GM18498 (cell line): ENCODE data around the gene E2F3.

Experiments
- ATAC-seq: cut with Tn5 transposase; IDR thresholded peaks from one replicate; pipeline ENCODE4 v1.9.1; 2021; ENCODE audit warnings: mild to moderate bottlenecking, moderate library complexity; ENCODE audit not compliant: unreplicated experiment

E2F3 gene

GRCh38 chr6:20432692-20433091 lies 31.0 kb downstream of the E2F3 start:
- no peak for ATAC-seq

- no peak for ATAC-seq
Observed at GRCh38 chr6:20433321-20433720, 31.6 kb downstream of the E2F3 start.

- ATAC-seq, result no peak
Observed at GRCh38 chr6:20433929-20434328, 32.2 kb downstream of the E2F3 start.

DNA sequence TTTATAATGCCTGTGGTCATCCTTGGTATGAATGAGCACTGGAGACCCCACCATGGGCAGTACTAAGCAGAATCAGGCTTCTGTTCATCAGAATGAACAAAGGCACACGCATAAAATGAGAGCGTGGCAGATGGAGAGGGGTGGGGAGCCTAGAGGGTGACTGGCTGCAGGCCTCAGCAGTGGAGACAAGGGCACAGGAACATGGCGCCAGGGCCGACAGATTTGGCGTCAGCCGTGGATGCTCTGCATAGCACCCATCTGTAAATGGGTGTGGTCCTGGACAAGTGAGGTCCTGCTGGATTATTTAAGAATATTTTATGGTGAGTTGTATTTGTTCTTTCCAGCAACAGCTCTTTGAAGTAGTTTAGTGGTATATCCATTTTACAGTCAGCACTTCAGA lies 33.1 kb downstream of the E2F3 start:
- ATAC-seq, result no peak

DNA sequence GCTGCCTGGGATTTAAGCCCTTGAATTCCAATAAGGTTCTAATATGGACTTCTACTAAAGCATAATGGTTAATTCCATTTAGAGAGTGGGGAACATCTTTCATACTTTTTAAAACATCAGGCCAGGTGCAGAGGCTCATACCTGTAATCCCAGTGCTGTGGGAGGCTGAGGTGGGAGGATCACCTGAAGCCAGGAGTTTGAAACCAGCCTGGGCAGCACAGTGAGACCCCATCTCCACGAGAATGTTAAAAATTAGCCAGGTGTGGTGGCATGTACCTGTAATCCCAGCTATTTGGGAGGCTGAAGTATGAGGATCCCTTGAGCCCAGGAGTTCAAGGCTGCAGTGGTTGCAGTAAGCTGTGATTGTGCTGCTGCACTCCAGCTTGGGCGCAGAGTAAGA lies 35.0 kb downstream of the E2F3 start:
- no peak for ATAC-seq

DNA sequence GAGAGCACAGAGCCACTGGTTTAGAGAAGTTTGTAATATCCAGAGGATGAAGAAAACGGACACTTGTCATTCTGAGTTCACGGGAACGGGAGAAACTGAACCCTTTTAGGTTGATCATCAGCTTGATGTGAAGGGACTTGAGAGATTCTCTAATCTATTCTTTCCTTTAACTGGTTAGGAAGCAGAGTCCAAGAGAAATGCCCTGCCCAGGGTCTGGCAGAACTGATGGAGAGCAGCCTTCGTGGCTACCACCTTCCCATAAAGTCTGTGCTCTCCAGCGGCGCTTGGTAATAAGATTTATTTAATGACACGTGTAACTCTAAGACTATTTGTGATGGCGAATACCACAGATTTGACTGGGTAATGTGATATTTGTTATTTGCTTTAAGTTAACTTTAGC lies 36.0 kb downstream of the E2F3 start:
- ATAC-seq, result no peak

GRCh38 chr6:20438462-20439070 lies 36.9 kb downstream of the E2F3 start:
- no peak for ATAC-seq

- ATAC-seq, result no peak
Observed at GRCh38 chr6:20439558-20439957, 37.9 kb downstream of the E2F3 start.

- ATAC-seq, result no peak
Observed at GRCh38 chr6:20440296-20440695, 38.6 kb downstream of the E2F3 start.

DNA sequence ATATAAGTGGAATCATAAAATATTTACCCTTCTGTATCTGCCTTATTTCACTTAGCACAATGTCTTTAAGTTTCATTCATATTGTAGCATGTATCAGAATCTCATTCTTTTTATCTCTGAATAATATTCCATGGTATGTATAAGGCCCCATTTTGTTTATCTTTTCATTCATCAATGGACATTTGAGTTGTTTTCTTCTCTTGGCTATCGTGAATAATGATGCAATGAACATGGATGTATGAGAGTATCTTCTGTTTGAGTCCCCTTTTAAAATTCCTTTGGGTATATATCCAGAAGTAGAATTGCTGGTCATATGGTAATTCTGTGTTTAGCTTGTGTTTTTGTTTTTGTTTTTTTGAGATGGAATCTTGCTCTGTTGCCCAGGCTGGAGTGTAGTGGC lies 39.6 kb downstream of the E2F3 start:
- ATAC-seq, result no peak

DNA sequence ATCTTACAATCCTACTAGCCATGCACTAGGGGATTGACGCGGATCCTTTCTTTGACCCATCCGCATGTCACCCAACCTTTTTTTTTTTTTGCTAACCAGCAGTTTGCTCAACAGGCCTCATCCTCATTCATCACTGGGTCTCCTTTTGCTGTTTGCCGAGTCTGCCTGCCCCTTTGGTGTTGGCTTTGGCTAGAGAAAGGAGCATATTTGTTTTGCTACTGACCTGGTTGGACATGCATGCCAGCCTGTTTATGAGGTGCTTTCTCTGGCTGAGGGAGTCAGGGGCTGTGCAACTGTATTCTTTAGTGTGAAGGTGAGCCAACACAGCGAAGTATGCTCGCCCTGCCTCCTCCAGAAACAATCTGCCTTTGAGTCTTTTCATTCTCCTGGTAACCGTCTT lies 40.2 kb downstream of the E2F3 start:
- ATAC-seq, result no peak

GRCh38 chr6:20444786-20445271 lies 43.1 kb downstream of the E2F3 start:
- no peak for ATAC-seq

GRCh38 chr6:20447157-20447556 lies 45.5 kb downstream of the E2F3 start:
- no peak for ATAC-seq

DNA sequence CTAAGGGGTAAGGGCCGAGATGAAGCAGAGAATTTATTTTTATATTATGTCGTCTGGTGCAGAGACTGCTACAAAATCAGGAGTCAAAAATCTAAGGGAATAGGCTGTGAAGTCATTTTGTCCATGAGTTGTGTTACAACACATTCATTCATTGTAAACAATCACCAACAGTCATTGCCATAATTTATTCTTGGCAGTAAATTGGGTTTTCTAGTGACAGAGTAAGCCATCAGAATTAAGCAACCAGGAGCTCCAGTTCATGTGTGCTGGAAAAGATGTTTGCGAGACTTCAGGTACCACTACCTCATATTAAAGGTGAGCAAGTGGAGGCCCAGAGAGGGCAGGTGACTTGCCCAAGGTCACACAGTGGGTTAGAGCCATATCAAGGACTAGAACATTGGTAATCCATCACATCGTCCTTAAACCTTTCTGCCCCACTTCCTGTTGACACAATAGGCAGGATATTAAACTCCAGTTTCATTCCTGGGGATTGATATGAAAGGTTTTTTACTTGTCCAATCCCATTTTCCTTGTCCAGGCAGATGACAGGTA lies 46.0 kb downstream of the E2F3 start:
- no peak for ATAC-seq

GRCh38 chr6:20448828-20449227 lies 47.1 kb downstream of the E2F3 start:
- ATAC-seq, result no peak

DNA sequence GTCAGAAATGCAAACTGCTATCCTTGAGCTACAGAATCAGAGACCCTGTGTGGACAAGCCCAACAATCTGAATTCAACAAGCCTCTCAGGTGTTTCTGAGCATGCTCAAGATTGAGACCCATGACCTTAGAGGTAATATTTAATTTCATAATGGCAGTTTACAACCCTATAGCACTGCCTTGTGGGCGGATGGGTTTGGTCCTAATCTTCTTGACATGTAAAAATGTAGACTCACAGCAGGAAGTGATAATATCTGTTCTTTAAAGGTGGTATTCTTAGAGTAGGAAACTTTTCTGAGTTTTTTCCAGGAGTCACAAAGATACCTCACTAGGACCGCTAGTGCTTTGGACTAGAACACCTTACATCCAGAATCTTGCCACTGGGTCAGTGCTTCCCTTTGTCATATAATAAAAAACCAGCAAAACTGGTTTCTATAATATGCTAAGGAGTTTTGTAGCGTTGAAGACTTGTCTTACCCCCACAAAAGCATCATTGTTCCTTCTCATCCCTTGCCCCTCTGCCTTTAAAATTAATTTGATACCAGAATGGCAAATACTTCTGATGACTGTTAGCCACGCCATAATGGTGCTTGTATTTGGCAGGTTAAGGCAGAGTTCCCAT lies 52.6 kb downstream of the E2F3 start:
- no peak for ATAC-seq

DNA sequence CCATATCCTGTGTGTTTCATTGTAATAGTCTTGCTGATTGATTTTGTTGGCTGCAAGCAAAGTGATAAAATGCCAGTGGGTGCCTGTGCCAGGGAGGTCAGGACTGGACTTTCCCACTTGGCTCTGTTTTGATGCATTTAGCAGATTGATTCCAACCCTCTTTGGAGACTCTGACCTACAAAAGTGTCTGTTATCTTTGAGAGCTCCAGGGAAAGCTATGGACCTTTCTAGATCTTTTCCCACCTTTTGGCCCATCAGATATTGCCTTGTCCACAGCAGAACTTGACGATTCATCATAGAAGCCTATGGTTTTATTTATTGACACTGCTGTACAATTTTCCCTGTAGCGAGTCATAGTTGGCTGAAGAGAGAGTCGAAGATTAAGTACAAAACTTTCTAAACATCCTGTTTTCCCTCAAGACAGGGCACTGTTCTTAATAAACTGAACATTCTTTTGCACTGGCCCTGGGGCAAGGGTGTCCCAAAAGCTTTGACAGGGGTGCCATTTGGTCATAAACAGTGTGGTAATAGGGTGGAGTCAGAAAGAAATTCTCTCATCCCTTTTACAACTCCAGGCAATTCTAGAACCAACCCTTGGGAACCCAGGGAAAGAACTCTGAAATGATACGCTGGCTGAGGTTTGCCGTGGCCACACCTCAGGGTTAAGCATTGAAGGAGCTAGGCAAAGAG lies 53.7 kb downstream of the E2F3 start:
- ATAC-seq, result no peak

- ATAC-seq, result no peak
Observed at GRCh38 chr6:20458027-20458894, 56.6 kb downstream of the E2F3 start.

GRCh38 chr6:20459682-20460081 lies 58.0 kb downstream of the E2F3 start:
- ATAC-seq, result no peak

- ATAC-seq, result no peak
Observed at GRCh38 chr6:20461576-20461975, 59.9 kb downstream of the E2F3 start.

GRCh38 chr6:20463396-20463795 lies 61.7 kb downstream of the E2F3 start:
- ATAC-seq, result peak; percentile 66
